B cell (primary cell): ENCODE measurements around the gene LTBP2. TPM values are rescaled to one million over a fixed set of nuclear protein-coding genes. Genes with fewer than 3 reads are reported as not detected.

Experiments used
- ATAC-seq: fragments of 200-7000 bp; cut with Tn5 transposase; one replicate; pipeline ENCODE4 v1.10.0; 2021; ENCODE audit warnings: low read depth, mild to moderate bottlenecking, moderate number of reproducible peaks, moderate library complexity
- CTCF ChIA-PET: fragments of 350-600 bp; sonication (Branson Sonifier 250); formaldehyde crosslinking; loops from one replicate; lab custom pipeline; 2021; ENCODE audit warnings: antibody characterized with exemption, inconsistent platforms; lab: Charles Lee
- POLR2A ChIA-PET: fragments of 350-600 bp; sonication (Branson Sonifier 250); formaldehyde crosslinking; loops from one replicate; lab custom pipeline; 2021; ENCODE audit warnings: antibody characterized with exemption; lab: Charles Lee
- DNase-seq: peaks from one replicate; pipeline ENCODE4 v3.0.0; 2013
- H2AFZ ChIP-seq: 2 replicates; pipeline ENCODE4 v1.6.1; 2012; ENCODE audit warnings: mild to moderate bottlenecking, low read depth, low read length; ENCODE audit not compliant: insufficient read depth, poor library complexity, severe bottlenecking
- H3K27ac ChIP-seq, 2 donors: 1 replicate in 1 of 2; 2 replicates in 1 of 2; pipeline ENCODE4 v1.5.1; 2012 to 2013; ENCODE audit warnings: low read length in 2 of 2, mild to moderate bottlenecking in 2 of 2, moderate library complexity in 1 of 2
- H3K27me3 ChIP-seq, 4 experiments: fragments of 200-600 bp in 1 of 4; sonication (generic) in 1 of 4; replicated peaks in 1 of 4; 1 replicate in 2 of 4; 2 replicates in 2 of 4; pipeline versions ENCODE4 v1.6.1 to v1.7.0; 2013 to 2016; ENCODE audit warnings: low read length in 3 of 4, mild to moderate bottlenecking in 2 of 4, mixed read lengths in 1 of 4, moderate library complexity in 1 of 4; ENCODE audit not compliant: insufficient read depth in 4 of 4, control insufficient read depth in 3 of 4; ENCODE audit errors: control extremely low read depth in 1 of 4
- H3K36me3 ChIP-seq, 2 experiments: replicated peaks in 1 of 2; 1 replicate in 1 of 2; 2 replicates in 1 of 2; pipeline versions ENCODE4 v1.6.1 to v1.7.1; 2013; ENCODE audit warnings: low read length in 1 of 2; ENCODE audit not compliant: insufficient read depth in 2 of 2, control insufficient read depth in 1 of 2; ENCODE audit errors: control extremely low read depth in 1 of 2, extremely low read depth in 1 of 2
- H3K4me1 ChIP-seq, 2 donors: fragments of 200-600 bp in 1 of 2; sonication (generic) in 1 of 2; 1 replicate in 1 of 2; 2 replicates in 1 of 2; pipeline versions ENCODE4 v1.5.1 to v1.6.1; 2013 to 2017; ENCODE audit warnings: low read length in 2 of 2; ENCODE audit not compliant: control insufficient read depth in 2 of 2, insufficient read depth in 2 of 2
- H3K4me2 ChIP-seq: replicated peaks from 2 replicates; pipeline ENCODE3; 2012; ENCODE audit warnings: mild to moderate bottlenecking, low read depth, low read length; ENCODE audit not compliant: poor library complexity, severe bottlenecking
- H3K4me3 ChIP-seq, 5 experiments: fragments of 200-600 bp in 1 of 5; sonication (generic) in 1 of 5; 1 replicate in 3 of 5; 2 replicates in 2 of 5; pipeline versions ENCODE4 v1.5.1 to v1.7.0; 2011 to 2016; ENCODE audit warnings: low read length in 4 of 5, mild to moderate bottlenecking in 4 of 5, low read depth in 2 of 5, control low read depth in 1 of 5, moderate library complexity in 1 of 5; ENCODE audit not compliant: insufficient read depth in 1 of 5; ENCODE audit errors: control extremely low read depth in 1 of 5, extremely low read depth in 1 of 5
- H3K79me2 ChIP-seq: fragments of 200-600 bp; sonication (generic); one replicate; pipeline ENCODE4 v1.6.0; 2016; ENCODE audit warnings: low read length; ENCODE audit not compliant: control insufficient read depth, insufficient read depth
- H3K9ac ChIP-seq: fragments of 200-600 bp; sonication (generic); 2 replicates; pipeline ENCODE4 v1.6.1; 2017; ENCODE audit warnings: mild to moderate bottlenecking, low read length, moderate library complexity
- H3K9me3 ChIP-seq, 3 donors: one replicate each; pipeline versions ENCODE4 v1.6.1 to v1.7.1; 2013; ENCODE audit warnings: low read length in 2 of 3; ENCODE audit not compliant: control insufficient read depth in 2 of 3, insufficient read depth in 1 of 3; ENCODE audit errors: control extremely low read depth in 1 of 3
- H4K20me1 ChIP-seq: 2 replicates; pipeline ENCODE4 v1.6.0; 2012; ENCODE audit warnings: mild to moderate bottlenecking, low read length; ENCODE audit not compliant: insufficient read depth, control insufficient read depth, poor library complexity, severe bottlenecking
- H3K27ac Mint-ChIP-seq: one replicate; pipeline ENCODE4 v1.8.0; 2021; ENCODE audit warnings: mixed read lengths
- H3K27me3 Mint-ChIP-seq: one replicate; pipeline ENCODE4 v1.8.0; 2021; ENCODE audit warnings: mixed read lengths
- H3K4me1 Mint-ChIP-seq: one replicate; pipeline ENCODE4 v1.8.0; 2021; ENCODE audit warnings: mixed read lengths
- H3K4me3 Mint-ChIP-seq: one replicate; pipeline ENCODE4 v1.8.0; 2021; ENCODE audit warnings: mixed read lengths
- H3K9me3 Mint-ChIP-seq: one replicate; pipeline ENCODE4 v1.8.0; 2022; ENCODE audit warnings: mixed read lengths; ENCODE audit not compliant: insufficient read depth
- CTCF ChIP-seq: fragments of 200-600 bp; IDR thresholded peaks from one replicate; pipeline ENCODE4 v1.8.0; 2022; ENCODE audit warnings: antibody characterized with exemption, mild to moderate bottlenecking
- EZH2 ChIP-seq: IDR thresholded peaks from 2 replicates; pipeline ENCODE4 v1.6.1; 2012; ENCODE audit warnings: borderline replicate concordance, low read depth, mild to moderate bottlenecking, moderate library complexity, low read length; ENCODE audit not compliant: insufficient read depth, poor library complexity, severe bottlenecking
- WGBS: methylation state at CpG from one replicate; pipeline ENCODE4 v1.1.5; 2013; ENCODE audit warnings: missing lambda C conversion rate; ENCODE audit not compliant: insufficient coverage; 5-methylcytosine and 5-hydroxymethylcytosine counted together
- intact Hi-C: fragments of 100-400 bp; cut with micrococcal nuclease; formaldehyde crosslinking; loops from one replicate; pipeline ENCODE4 v1.10.0; 2022
- polyA plus RNA-seq: library from polyadenylated mRNA; depleted of rRNA; stranded (reverse); fragments of >200 nt; gene quantifications from 2 replicates; pipeline ENCODE4 v1.2.3, GENCODE V29; 2012
- total RNA-seq, 2 donors: library from RNA; stranded (reverse); fragments of 120-200 nt in 1 of 2; gene quantifications; 1 replicate in 1 of 2; 2 replicates in 1 of 2; pipeline versions ENCODE4 v1.2.3 to v1.2.4, GENCODE V29; 2013 to 2022

LTBP2 gene
- total and polyA plus RNA-seq, 2 donors (not counting 1 experiment from before 2014, with no cell fraction given) = 0.12 to 0.22 TPM

- ChIA-PET CTCF (interaction anchor here (0.8 kb wide), 1 partner anchor 143 kb away, joined by 3 read pairs; no protein-coding TSS in a partner anchor), POLR2A (no interaction called here)
- H3K4me1 ChIP-seq = no peaks in the 10 kb centered on the region
- no peak overlapping the region for H3K27ac ChIP-seq
- Mint-ChIP-seq H3K4me1 (no peaks in the 10 kb centered on the region), H3K9me3 (no peaks in the 10 kb centered on the region), H3K27me3 (no peaks in the 10 kb centered on the region), H3K27ac (no peak overlapping the region), H3K4me3 (no peak overlapping the region)
- ATAC-seq (no peak), DNase-seq (no peak)
- no peaks in the 10 kb centered on the region for H3K27me3 ChIP-seq
- H2AFZ ChIP-seq = no peak overlapping the region
- TF ChIP-seq CTCF (no peak), EZH2 (no peak)
- H3K4me2 ChIP-seq = no peak overlapping the region
- no peaks in the 10 kb centered on the region for H3K9me3 ChIP-seq
- H4K20me1 ChIP-seq = no peaks in the 10 kb centered on the region
- H3K36me3 ChIP-seq = peaks cover 0 to 4% of the 10 kb centered on the region in 2 experiments
- H3K79me2 ChIP-seq = no peaks in the 10 kb centered on the region
- intact Hi-C loops = no loop called here
- no peak overlapping the region for H3K9ac ChIP-seq
- 84% methylated on average over 3 of the region's 3 CpGs for WGBS
- H3K4me3 ChIP-seq = no peak overlapping the region
Observed at GRCh38 chr14:74468513-74468912, 143.5 kb downstream of the LTBP2 start.

- H3K27me3 Mint-ChIP-seq = peaks cover 13% of the 10 kb centered on the region
- 100% methylated on average over 1 of the region's 2 CpGs for WGBS
- Histone ChIP-seq H3K79me2 (no peaks in the 10 kb centered on the region), H3K36me3 (no peaks in the 10 kb centered on the region), H2AFZ (no peak overlapping the region), H3K27me3 (no peaks in the 10 kb centered on the region), H4K20me1 (no peaks in the 10 kb centered on the region), H3K4me3 (no peak overlapping the region), H3K4me2 (no peak overlapping the region), H3K9me3 (no peaks in the 10 kb centered on the region), H3K27ac (no peak overlapping the region), H3K4me1 (no peaks in the 10 kb centered on the region), H3K9ac (no peak overlapping the region)
- no peak for ATAC-seq
- DNase-seq = no peak
- POLR2A ChIA-PET = no interaction called here
- no peak for TF ChIP-seq EZH2
- no peak for TF ChIP-seq CTCF
- no peaks in the 10 kb centered on the region for H3K9me3 Mint-ChIP-seq
- no peaks in the 10 kb centered on the region for H3K4me1 Mint-ChIP-seq
- no peak overlapping the region for H3K4me3 Mint-ChIP-seq
- H3K27ac Mint-ChIP-seq = no peak overlapping the region
- CTCF ChIA-PET = no interaction called here
- intact Hi-C loops = no loop called here
Observed at GRCh38 chr14:74465335-74465734, 146.7 kb downstream of the LTBP2 start.
